CD4-positive, alpha-beta T cell (primary cell): ENCODE results near the gene UNC45A. TPM values are rescaled to one million over a fixed set of nuclear protein-coding genes. Genes with fewer than 3 reads are reported as not detected.

Experiments used
- ATAC-seq: fragments of 200-7000 bp; cut with Tn5 transposase; one replicate; pipeline ENCODE4 v1.10.0; 2022; ENCODE audit warnings: mild to moderate bottlenecking; ENCODE audit not compliant: poor library complexity
- CTCF ChIA-PET: fragments of 350-600 bp; sonication (Branson Sonifier 250); formaldehyde crosslinking; loops from one replicate; lab custom pipeline; 2021; ENCODE audit warnings: antibody characterized with exemption, inconsistent platforms; lab: Charles Lee
- POLR2A ChIA-PET: fragments of 350-600 bp; sonication (Branson Sonifier 250); formaldehyde crosslinking; loops from one replicate; lab custom pipeline; 2021; ENCODE audit warnings: antibody characterized with exemption, inconsistent platforms; lab: Charles Lee
- DNase-seq, 14 experiments: peaks; one replicate each; pipeline ENCODE4 v3.0.0-alpha.2; 2013 to 2020; ENCODE audit warnings: mixed read lengths in 2 of 14
- H3K27ac ChIP-seq, 2 donors: one replicate each; pipeline versions ENCODE4 v1.5.1 to v1.7.0; 2013; ENCODE audit warnings: low read length in 2 of 2, low read depth in 1 of 2, mild to moderate bottlenecking in 1 of 2
- H3K27me3 ChIP-seq, 2 experiments: 1 replicate in 1 of 2; 2 replicates in 1 of 2; pipeline versions ENCODE4 v1.6.1 to v1.7.0; 2013; ENCODE audit warnings: low read length in 2 of 2, control low read depth in 1 of 2, mild to moderate bottlenecking in 1 of 2, moderate library complexity in 1 of 2; ENCODE audit not compliant: insufficient read depth in 2 of 2, control insufficient read depth in 1 of 2
- H3K36me3 ChIP-seq: one replicate; pipeline ENCODE4 v1.6.1; 2013; ENCODE audit warnings: low read length, control low read depth; ENCODE audit not compliant: insufficient read depth
- H3K4me1 ChIP-seq: one replicate; pipeline ENCODE4 v1.6.1; 2013; ENCODE audit warnings: low read length, control low read depth; ENCODE audit not compliant: insufficient read depth
- H3K4me3 ChIP-seq: one replicate; pipeline ENCODE4 v1.5.1; 2013; ENCODE audit warnings: mild to moderate bottlenecking, low read length, moderate library complexity
- H3K9me3 ChIP-seq, 2 experiments: 1 replicate in 1 of 2; 2 replicates in 1 of 2; pipeline versions ENCODE4 v1.6.1 to v1.7.0; 2013; ENCODE audit warnings: low read length in 2 of 2, mild to moderate bottlenecking in 2 of 2, control low read depth in 1 of 2, moderate library complexity in 1 of 2; ENCODE audit not compliant: control insufficient read depth in 1 of 2, insufficient read depth in 1 of 2
- H3K27ac Mint-ChIP-seq: one replicate; pipeline ENCODE4 v1.8.0; 2020; ENCODE audit warnings: mixed read lengths
- H3K27me3 Mint-ChIP-seq: one replicate; pipeline ENCODE4 v1.8.0; 2021; ENCODE audit warnings: mixed read lengths
- H3K36me3 Mint-ChIP-seq: one replicate; pipeline ENCODE4 v1.8.0; 2021; ENCODE audit warnings: low read depth, mixed read lengths
- H3K4me1 Mint-ChIP-seq: one replicate; pipeline ENCODE4 v1.8.0; 2021; ENCODE audit warnings: low read depth, mixed read lengths
- H3K4me3 Mint-ChIP-seq: one replicate; pipeline ENCODE4 v1.8.0; 2020; ENCODE audit warnings: mild to moderate bottlenecking, mixed read lengths
- H3K9me3 Mint-ChIP-seq: one replicate; pipeline ENCODE4 v1.8.0; 2020; ENCODE audit warnings: mixed read lengths
- CTCF ChIP-seq: fragments of 200-600 bp; IDR thresholded peaks from one replicate; pipeline ENCODE4 v1.8.0; 2022; ENCODE audit warnings: antibody characterized with exemption, mild to moderate bottlenecking
- intact Hi-C, 2 experiments: fragments of 100-400 bp; cut with DNase I in 1 of 2; cut with micrococcal nuclease in 1 of 2; formaldehyde crosslinking; loops; one replicate each; pipeline versions ENCODE4 v1.15.1 to v1.9.0; 2023 to 2025; cut with DNase I, micrococcal nuclease
- total RNA-seq, 174 experiments: library from RNA in 2 of 174; stranded (reverse) in 2 of 174; gene quantifications; one replicate each; pipeline ENCODE4 v1.2.3 and lab custom pipeline; 2021 to 2026

The UNC45A gene
- total RNA-seq, 2 experiments from 2014 or later = 17.6 to 18.9 TPM

DNA sequence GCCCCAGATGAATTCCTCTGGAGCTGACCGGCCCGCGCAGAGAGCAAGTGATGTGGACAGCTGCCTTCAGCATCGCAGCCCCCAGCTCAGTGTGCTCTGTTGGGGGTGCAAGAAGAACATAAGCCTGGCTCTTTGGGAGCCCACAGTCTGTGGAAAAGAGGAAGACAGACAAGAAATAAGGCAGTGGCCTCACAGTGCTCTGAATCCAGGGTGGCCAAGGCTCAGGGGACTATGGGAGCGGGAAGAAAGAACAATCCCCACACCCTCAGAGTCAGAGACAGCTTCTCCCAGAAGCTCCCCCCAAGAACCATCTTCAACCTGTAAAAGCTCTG lies 2.5 kb upstream of the UNC45A start:
- TF ChIP-seq CTCF = peak; percentile 10
- ChIA-PET POLR2A (interaction anchor here (0.6 to 8.1 kb wide), 17 partner anchors 11 to 1950 kb away, joined by 3 to 232 read pairs (median 4); partner anchors contain the start of genes BLM, CIB1, GDPGP1 and MAN2A2), CTCF (interaction anchor here (0.5 to 5.1 kb wide), 16 partner anchors 10 to 699 kb away, joined by 3 to 88 read pairs (median 5); partner anchors contain the start of genes BLM, CIB1, GDPGP1 and MAN2A2)
- DNase-seq (no peak), ATAC-seq (no peak)
- H3K27ac ChIP-seq = peak overlapping the region; percentile 55 to 81
- no peaks in the 10 kb centered on the region for H3K9me3 Mint-ChIP-seq
- peak overlapping the region; percentile 98 for H3K4me3 Mint-ChIP-seq
- H3K27ac Mint-ChIP-seq = peak overlapping the region; percentile 96
- no peaks in the 10 kb centered on the region for H3K9me3 ChIP-seq
- H3K4me3 ChIP-seq = peak overlapping the region; percentile 95
- H3K4me1 ChIP-seq = peaks cover 78% of the 10 kb centered on the region
- peaks cover 49% of the 10 kb centered on the region for H3K4me1 Mint-ChIP-seq
- H3K36me3 ChIP-seq = peaks cover 11% of the 10 kb centered on the region
- H3K36me3 Mint-ChIP-seq = peaks cover 22% of the 10 kb centered on the region
- H3K27me3 Mint-ChIP-seq = no peaks in the 10 kb centered on the region
- intact Hi-C loops = loop anchor here (5.0 to 10.0 kb wide), 6 partner anchors 60 to 1038 kb away; partner anchors contain the start of genes AP3S2 (in 2 of the 2), BLM (in 1 of the 2), PRC1 (in 1 of the 2) and SLCO3A1 (in 1 of the 2)
- no peaks in the 10 kb centered on the region for H3K27me3 ChIP-seq

GRCh38 chr15:90933301-90933700 lies 1.8 kb upstream of the UNC45A start:
- no peak for DNase-seq
- Mint-ChIP-seq H3K36me3 (peaks cover 25% of the 10 kb centered on the region), H3K4me3 (peak overlapping the region; percentile 98), H3K27ac (peak overlapping the region; percentile 96), H3K9me3 (no peaks in the 10 kb centered on the region), H3K27me3 (no peaks in the 10 kb centered on the region), H3K4me1 (peaks cover 49% of the 10 kb centered on the region)
- ChIA-PET POLR2A (interaction anchor here (0.8 to 8.1 kb wide), 7 partner anchors 8 to 338 kb away, joined by 4 to 232 read pairs (median 5); partner anchors contain the start of genes MAN2A2 and RCCD1), CTCF (interaction anchor here (1.2 to 5.1 kb wide), 8 partner anchors 10 to 217 kb away, joined by 3 to 88 read pairs (median 9); partner anchors contain the start of genes MAN2A2, PRC1 and RCCD1)
- no peak overlapping the region for H3K4me3 ChIP-seq
- peak overlapping the region in 1 of 2 donors; percentile 55 for H3K27ac ChIP-seq
- peaks cover 78% of the 10 kb centered on the region for H3K4me1 ChIP-seq
- peaks cover 13% of the 10 kb centered on the region for H3K36me3 ChIP-seq
- no peak for TF ChIP-seq CTCF
- no peak for ATAC-seq
- H3K9me3 ChIP-seq = no peaks in the 10 kb centered on the region
- intact Hi-C loops = loop anchor here (5.0 to 10.0 kb wide), 6 partner anchors 61 to 1038 kb away; partner anchors contain the start of genes AP3S2 (in 2 of the 2), BLM (in 1 of the 2), PRC1 (in 1 of the 2) and SLCO3A1 (in 1 of the 2)
- no peaks in the 10 kb centered on the region for H3K27me3 ChIP-seq

GRCh38 chr15:90934256-90934948 lies 683 bp upstream of the UNC45A start:
- H3K27me3 ChIP-seq = no peaks in the 10 kb centered on the region
- peaks cover 73% of the 10 kb centered on the region for H3K4me1 ChIP-seq
- ATAC-seq (peak; percentile 33), DNase-seq (peak; percentile 69 to 92 (median 82))
- Mint-ChIP-seq H3K27ac (peak overlapping the region; percentile 94), H3K36me3 (peaks cover 31% of the 10 kb centered on the region), H3K4me3 (peak overlapping the region; percentile 89), H3K9me3 (no peaks in the 10 kb centered on the region), H3K4me1 (peaks cover 47% of the 10 kb centered on the region), H3K27me3 (no peaks in the 10 kb centered on the region)
- intact Hi-C loops = loop anchor here (1.0 to 10.0 kb wide), 7 partner anchors 32 to 1040 kb away; partner anchors contain the start of genes AP3S2 (in 2 of the 2), BLM (in 1 of the 2), PRC1 (in 1 of the 2) and SLCO3A1 (in 1 of the 2)
- no peaks in the 10 kb centered on the region for H3K9me3 ChIP-seq
- POLR2A ChIA-PET = interaction anchor here (0.7 to 8.1 kb wide), 15 partner anchors 9 to 1946 kb away, joined by 3 to 232 read pairs (median 4); partner anchors contain the start of genes BLM, CIB1, GDPGP1 and MAN2A2
- peak overlapping the region; percentile 67 to 68 for H3K27ac ChIP-seq
- CTCF ChIA-PET = interaction anchor here (0.6 to 5.1 kb wide), 10 partner anchors 9 to 665 kb away, joined by 3 to 88 read pairs (median 4); partner anchors contain the start of genes MAN2A2, PRC1 and RCCD1
- H3K4me3 ChIP-seq = peak overlapping the region; percentile 84
- peaks cover 20% of the 10 kb centered on the region for H3K36me3 ChIP-seq
- TF ChIP-seq CTCF = peak; percentile 92
